Nephron (organoid): ENCODE data around the gene IGFBP7.

ENCODE experiments used
- H3K27ac Mint-ChIP-seq, 3 experiments: 2 replicates each; pipeline ENCODE4 v1.8.0; 2020; ENCODE audit warnings: mixed read lengths in 3 of 3, mild to moderate bottlenecking in 2 of 3, moderate library complexity in 1 of 3
- H3K27me3 Mint-ChIP-seq: 2 replicates; pipeline ENCODE4 v1.8.0; 2021; ENCODE audit warnings: low read depth, mild to moderate bottlenecking, moderate library complexity, mixed read lengths
- H3K36me3 Mint-ChIP-seq: 2 replicates; pipeline ENCODE4 v1.8.0; 2020; ENCODE audit warnings: low read depth, mixed read lengths
- H3K4me1 Mint-ChIP-seq: 2 replicates; pipeline ENCODE4 v1.8.0; 2020; ENCODE audit warnings: mixed read lengths
- H3K4me3 Mint-ChIP-seq, 3 experiments: 2 replicates each; pipeline ENCODE4 v1.8.0; 2020; ENCODE audit warnings: mild to moderate bottlenecking in 3 of 3, mixed read lengths in 3 of 3, moderate library complexity in 2 of 3
- H3K9me3 Mint-ChIP-seq: 2 replicates; pipeline ENCODE4 v1.8.0; 2020; ENCODE audit warnings: mixed read lengths
- CTCF ChIP-seq, 3 experiments: fragments of 200-600 bp; sonication (generic); IDR thresholded peaks; one replicate each; pipeline ENCODE4 v1.5.0; 2021; ENCODE audit warnings: antibody characterized with exemption in 3 of 3; ENCODE audit not compliant: unreplicated experiment in 3 of 3

Gene IGFBP7

DNA sequence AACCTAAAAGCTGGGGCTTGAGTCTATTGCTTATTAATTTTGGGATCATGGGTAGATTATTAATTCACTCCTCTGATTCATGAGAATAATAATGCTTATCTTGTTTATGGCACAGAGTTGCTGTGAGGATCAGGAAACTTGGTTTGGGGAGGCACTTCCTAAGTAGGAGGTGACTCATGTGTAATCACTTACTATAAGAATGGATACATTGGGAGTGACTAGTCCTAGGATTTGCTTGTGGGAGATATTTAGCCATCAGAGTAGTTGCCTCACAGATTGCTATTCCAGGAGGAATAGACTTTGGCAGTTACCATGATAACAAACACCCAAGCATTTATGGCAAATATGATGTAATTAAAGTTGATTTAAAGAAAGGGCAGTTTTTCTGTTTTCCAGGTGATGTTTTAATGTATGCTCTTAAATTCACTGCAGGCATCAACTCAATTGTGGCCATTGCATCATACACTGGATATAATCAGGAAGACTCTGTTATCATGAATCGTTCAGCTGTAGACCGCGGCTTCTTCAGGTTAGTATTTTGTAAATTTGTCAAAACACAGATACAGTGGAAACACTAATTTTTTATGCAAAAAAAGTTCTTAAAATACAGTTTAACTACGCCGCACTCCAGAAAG is 89.6 kb downstream of the IGFBP7 start:
- no peak for TF ChIP-seq CTCF (IDR thresholded peaks at IDR 0.05; ENCODE audit: unreplicated experiment in 3 of 3)
- H3K27ac Mint-ChIP-seq, result no peak overlapping the region
- no peaks in the 10 kb centered on the region for H3K27me3 Mint-ChIP-seq
- H3K9me3 Mint-ChIP-seq, result no peaks in the 10 kb centered on the region
- H3K4me3 Mint-ChIP-seq, result no peak overlapping the region
- peaks cover 85% of the 10 kb centered on the region for H3K36me3 Mint-ChIP-seq
- no peaks in the 10 kb centered on the region for H3K4me1 Mint-ChIP-seq

DNA sequence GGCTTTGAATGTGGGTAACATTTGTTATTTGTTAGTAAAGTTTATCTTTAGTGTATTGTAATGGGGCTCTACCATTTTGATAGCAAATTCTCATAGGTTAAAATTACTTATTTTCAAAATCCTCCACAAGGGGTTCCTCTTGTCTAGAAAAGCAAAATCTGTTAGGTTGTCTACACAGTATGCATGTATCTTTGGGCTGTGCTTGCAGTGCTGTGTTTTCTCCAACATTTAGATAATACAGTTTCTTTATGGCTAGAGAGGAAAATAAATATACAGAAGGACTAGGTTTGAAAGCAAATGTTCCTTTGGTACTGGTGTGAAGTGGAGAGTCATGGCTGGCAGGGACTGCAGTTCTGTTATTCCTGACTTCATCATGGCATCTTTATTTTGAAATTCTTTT is 91.2 kb downstream of the IGFBP7 start:
- Mint-ChIP-seq H3K4me3 (no peak overlapping the region), H3K27me3 (no peaks in the 10 kb centered on the region), H3K36me3 (peaks cover 80% of the 10 kb centered on the region), H3K27ac (peak overlapping the region in 1 of 3 experiments; percentile 25), H3K9me3 (no peaks in the 10 kb centered on the region), H3K4me1 (no peaks in the 10 kb centered on the region)
- TF ChIP-seq CTCF (IDR thresholded peaks at IDR 0.05; ENCODE audit: unreplicated experiment in 3 of 3), result peak in 1 of 3 experiments; percentile 21

- Mint-ChIP-seq H3K27me3 (no peaks in the 10 kb centered on the region), H3K27ac (no peak overlapping the region), H3K36me3 (peaks cover 62% of the 10 kb centered on the region), H3K4me3 (no peak overlapping the region), H3K4me1 (no peaks in the 10 kb centered on the region), H3K9me3 (no peaks in the 10 kb centered on the region)
- TF ChIP-seq CTCF (IDR thresholded peaks at IDR 0.05; ENCODE audit: unreplicated experiment in 3 of 3), result no peak
These were observed 96.6 kb downstream of the IGFBP7 start for GRCh38 chr4:57013543-57014120.

GRCh38 chr4:56999751-57000150 is 110.4 kb downstream of the IGFBP7 start:
- H3K9me3 Mint-ChIP-seq, result no peaks in the 10 kb centered on the region
- H3K36me3 Mint-ChIP-seq, result peaks cover 70% of the 10 kb centered on the region
- H3K27ac Mint-ChIP-seq, result no peak overlapping the region
- H3K4me3 Mint-ChIP-seq, result no peak overlapping the region
- no peak for TF ChIP-seq CTCF (IDR thresholded peaks at IDR 0.05; ENCODE audit: unreplicated experiment in 3 of 3)
- H3K27me3 Mint-ChIP-seq, result no peaks in the 10 kb centered on the region
- peaks cover 11% of the 10 kb centered on the region for H3K4me1 Mint-ChIP-seq

GRCh38 chr4:56995525-56995924 is 114.7 kb downstream of the IGFBP7 start:
- H3K36me3 Mint-ChIP-seq, result peaks cover 73% of the 10 kb centered on the region
- no peaks in the 10 kb centered on the region for H3K9me3 Mint-ChIP-seq
- H3K4me1 Mint-ChIP-seq, result peaks cover 17% of the 10 kb centered on the region
- no peaks in the 10 kb centered on the region for H3K27me3 Mint-ChIP-seq
- no peak for TF ChIP-seq CTCF (IDR thresholded peaks at IDR 0.05; ENCODE audit: unreplicated experiment in 3 of 3)
- peak overlapping the region in 2 of 3 experiments; percentile 3 to 4 for H3K4me3 Mint-ChIP-seq
- peak overlapping the region; percentile 83 to 94 (median 93) for H3K27ac Mint-ChIP-seq
